ENCODE results near the gene MOCOS. TPM values are rescaled to one million over a fixed set of nuclear protein-coding genes. Genes with fewer than 3 reads are reported as not detected.
"Not testable (repeated sequence)": the region's sequence is repeated elsewhere in the genome, so short reads cannot be mapped to it uniquely, and the experiment has no call there.

The MOCOS gene
- total RNA-seq, 1 experiment from 2014 or later = 5.5 TPM

- H3K36me3 Mint-ChIP-seq (ENCODE audit: insufficient read depth, unreplicated experiment) = peaks cover 12% of the 10 kb centered on the region
- no peaks in the 10 kb centered on the region for H3K9me3 Mint-ChIP-seq (ENCODE audit: unreplicated experiment)
- Histone ChIP-seq H3K4me1 (no peaks in the 10 kb centered on the region), H3K9me3 (no peaks in the 10 kb centered on the region), H3K27me3 (replicated peaks; ENCODE audit: control insufficient read depth, insufficient read depth, low read length) (no peaks in the 10 kb centered on the region), H3K36me3 (ENCODE audit: control insufficient read depth, insufficient read depth, low read length) (no peaks in the 10 kb centered on the region), H3K4me3 (ENCODE audit: low read depth, low read length) (no peak overlapping the region)
- no peaks in the 10 kb centered on the region for H3K4me1 Mint-ChIP-seq (ENCODE audit: low read depth, unreplicated experiment)
- no peak for DNase-seq
- CTCF ChIA-PET = no interaction called here
- H3K27me3 Mint-ChIP-seq (ENCODE audit: insufficient read depth, unreplicated experiment) = no peaks in the 10 kb centered on the region
- intact Hi-C loops (cut with micrococcal nuclease; ENCODE audit: unreplicated experiment) = no loop called here
- TF ChIP-seq, protein P1, sequence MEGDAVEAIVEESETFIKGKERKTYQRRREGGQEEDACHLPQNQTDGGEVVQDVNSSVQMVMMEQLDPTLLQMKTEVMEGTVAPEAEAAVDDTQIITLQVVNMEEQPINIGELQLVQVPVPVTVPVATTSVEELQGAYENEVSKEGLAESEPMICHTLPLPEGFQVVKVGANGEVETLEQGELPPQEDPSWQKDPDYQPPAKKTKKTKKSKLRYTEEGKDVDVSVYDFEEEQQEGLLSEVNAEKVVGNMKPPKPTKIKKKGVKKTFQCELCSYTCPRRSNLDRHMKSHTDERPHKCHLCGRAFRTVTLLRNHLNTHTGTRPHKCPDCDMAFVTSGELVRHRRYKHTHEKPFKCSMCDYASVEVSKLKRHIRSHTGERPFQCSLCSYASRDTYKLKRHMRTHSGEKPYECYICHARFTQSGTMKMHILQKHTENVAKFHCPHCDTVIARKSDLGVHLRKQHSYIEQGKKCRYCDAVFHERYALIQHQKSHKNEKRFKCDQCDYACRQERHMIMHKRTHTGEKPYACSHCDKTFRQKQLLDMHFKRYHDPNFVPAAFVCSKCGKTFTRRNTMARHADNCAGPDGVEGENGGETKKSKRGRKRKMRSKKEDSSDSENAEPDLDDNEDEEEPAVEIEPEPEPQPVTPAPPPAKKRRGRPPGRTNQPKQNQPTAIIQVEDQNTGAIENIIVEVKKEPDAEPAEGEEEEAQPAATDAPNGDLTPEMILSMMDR (IDR thresholded peaks at IDR 0.05; ENCODE audit: insufficient read depth in 1 of 2, low read depth in 1 of 2, low read length in 1 of 2, severe bottlenecking in 1 of 2, unreplicated experiment in 1 of 2) = no peak
- POLR2A ChIA-PET = no interaction called here
- no TSS peak for BruUV-seq (replicated peaks)
- H3K4me3 Mint-ChIP-seq (ENCODE audit: unreplicated experiment) = no peak overlapping the region
- no peak overlapping the region for H3K27ac Mint-ChIP-seq (ENCODE audit: unreplicated experiment)
These were observed 17.9 kb downstream of the MOCOS start for GRCh38 chr18:36205166-36205565.

DNA sequence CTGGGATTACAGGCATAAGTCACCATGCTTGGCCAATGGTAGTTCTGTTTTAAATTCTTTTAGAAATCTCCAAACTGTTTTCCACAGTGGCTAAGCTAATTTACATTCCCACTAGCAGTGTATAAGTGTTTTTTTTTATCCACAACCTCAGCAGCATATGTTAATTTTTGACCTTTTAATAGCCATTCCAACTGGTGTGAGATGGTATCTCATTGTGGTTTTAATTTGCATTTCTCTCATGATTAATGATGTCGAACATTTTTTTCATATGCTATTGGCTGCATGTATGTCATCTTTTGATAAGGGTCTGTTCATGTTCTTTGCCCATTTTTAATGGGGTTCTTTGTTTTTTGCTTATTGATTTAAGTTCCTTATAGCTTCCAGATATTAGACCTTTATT lies 20.0 kb downstream of the MOCOS start:
- Mint-ChIP-seq H3K36me3 (ENCODE audit: insufficient read depth, unreplicated experiment) (peaks cover 11% of the 10 kb centered on the region), H3K4me3 (ENCODE audit: unreplicated experiment) (no peak overlapping the region), H3K27ac (ENCODE audit: unreplicated experiment) (no peak overlapping the region)

GRCh38 chr18:36207969-36208368 lies 20.7 kb downstream of the MOCOS start:
- H3K27ac Mint-ChIP-seq (ENCODE audit: unreplicated experiment); intact Hi-C loops (cut with micrococcal nuclease; ENCODE audit: unreplicated experiment); H3K9me3 ChIP-seq: not testable (repeated sequence)

More for the DNA sequence above, 20.0 kb downstream of the MOCOS start:
- H3K4me1 ChIP-seq = no peaks in the 10 kb centered on the region
- BruUV-seq (replicated peaks) = no TSS peak
- TF ChIP-seq, protein P1 (IDR thresholded peaks at IDR 0.05; ENCODE audit: insufficient read depth in 1 of 2, low read depth in 1 of 2, low read length in 1 of 2, severe bottlenecking in 1 of 2, unreplicated experiment in 1 of 2) = no peak
- no peaks in the 10 kb centered on the region for H3K36me3 ChIP-seq (ENCODE audit: control insufficient read depth, insufficient read depth, low read length)
- no peak for DNase-seq
- H3K4me3 ChIP-seq (ENCODE audit: low read depth, low read length) = no peak overlapping the region
- Mint-ChIP-seq H3K27me3 (ENCODE audit: insufficient read depth, unreplicated experiment) (no peaks in the 10 kb centered on the region), H3K4me1 (ENCODE audit: low read depth, unreplicated experiment) (no peaks in the 10 kb centered on the region), H3K9me3 (ENCODE audit: unreplicated experiment) (no peaks in the 10 kb centered on the region)
- POLR2A ChIA-PET = no interaction called here
- intact Hi-C loops (cut with micrococcal nuclease; ENCODE audit: unreplicated experiment) = no loop called here
- no peaks in the 10 kb centered on the region for H3K27me3 ChIP-seq (replicated peaks; ENCODE audit: control insufficient read depth, insufficient read depth, low read length)
- H3K9me3 ChIP-seq = no peaks in the 10 kb centered on the region
- CTCF ChIA-PET = no interaction called here

DNA sequence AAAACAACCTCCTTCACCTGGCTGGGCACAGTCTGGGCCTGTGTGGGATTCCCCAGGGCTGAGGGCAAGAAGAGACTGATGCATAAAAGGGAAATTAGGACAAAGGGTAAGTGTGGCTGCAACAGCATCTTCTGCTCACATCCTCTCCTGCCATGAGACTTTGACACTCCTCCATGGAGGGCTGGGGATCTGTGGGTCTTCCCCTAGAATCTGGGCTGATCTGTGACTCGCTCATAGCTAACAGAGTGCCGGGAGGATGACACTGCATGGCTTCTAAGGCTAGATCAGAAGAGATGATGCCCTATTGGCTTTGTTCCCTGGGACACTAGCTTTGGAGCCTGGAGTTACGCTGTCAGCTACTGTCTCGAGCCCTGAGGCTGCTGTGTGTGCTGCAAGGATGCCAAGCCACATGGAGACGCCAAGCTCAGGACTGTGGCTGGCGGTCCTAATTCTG lies 24.3 kb downstream of the MOCOS start:
- Histone ChIP-seq H3K36me3 (ENCODE audit: control insufficient read depth, insufficient read depth, low read length) (no peaks in the 10 kb centered on the region), H3K4me3 (ENCODE audit: low read depth, low read length) (no peak overlapping the region), H3K27me3 (replicated peaks; ENCODE audit: control insufficient read depth, insufficient read depth, low read length) (no peaks in the 10 kb centered on the region), H3K4me1 (no peaks in the 10 kb centered on the region), H3K9me3 (no peaks in the 10 kb centered on the region)
- ChIA-PET CTCF (no interaction called here), POLR2A (no interaction called here)
- DNase-seq = no peak
- Mint-ChIP-seq H3K36me3 (ENCODE audit: insufficient read depth, unreplicated experiment) (no peaks in the 10 kb centered on the region), H3K4me1 (ENCODE audit: low read depth, unreplicated experiment) (no peaks in the 10 kb centered on the region), H3K27me3 (ENCODE audit: insufficient read depth, unreplicated experiment) (no peaks in the 10 kb centered on the region), H3K9me3 (ENCODE audit: unreplicated experiment) (no peaks in the 10 kb centered on the region), H3K27ac (ENCODE audit: unreplicated experiment) (no peak overlapping the region), H3K4me3 (ENCODE audit: unreplicated experiment) (no peak overlapping the region)
- intact Hi-C loops (cut with micrococcal nuclease; ENCODE audit: unreplicated experiment) = no loop called here
- BruUV-seq (replicated peaks) = no TSS peak
- TF ChIP-seq, protein P1 (IDR thresholded peaks at IDR 0.05; ENCODE audit: insufficient read depth in 1 of 2, low read depth in 1 of 2, low read length in 1 of 2, severe bottlenecking in 1 of 2, unreplicated experiment in 1 of 2) = no peak

More at GRCh38 chr18:36207969-36208368, 20.7 kb downstream of the MOCOS start:
- DNase-seq; POLR2A ChIA-PET; H3K4me1 Mint-ChIP-seq (ENCODE audit: low read depth, unreplicated experiment); H3K4me3 ChIP-seq (ENCODE audit: low read depth, low read length); H3K27me3 Mint-ChIP-seq (ENCODE audit: insufficient read depth, unreplicated experiment); CTCF ChIA-PET; H3K4me3 Mint-ChIP-seq (ENCODE audit: unreplicated experiment); H3K27me3 ChIP-seq (replicated peaks; ENCODE audit: control insufficient read depth, insufficient read depth, low read length); BruUV-seq (replicated peaks); H3K4me1 ChIP-seq; H3K36me3 ChIP-seq (ENCODE audit: control insufficient read depth, insufficient read depth, low read length); H3K36me3 Mint-ChIP-seq (ENCODE audit: insufficient read depth, unreplicated experiment); H3K9me3 Mint-ChIP-seq (ENCODE audit: unreplicated experiment): not testable (repeated sequence)
